Measurements from ENCODE around the gene SIL1.

Gene SIL1

DNA sequence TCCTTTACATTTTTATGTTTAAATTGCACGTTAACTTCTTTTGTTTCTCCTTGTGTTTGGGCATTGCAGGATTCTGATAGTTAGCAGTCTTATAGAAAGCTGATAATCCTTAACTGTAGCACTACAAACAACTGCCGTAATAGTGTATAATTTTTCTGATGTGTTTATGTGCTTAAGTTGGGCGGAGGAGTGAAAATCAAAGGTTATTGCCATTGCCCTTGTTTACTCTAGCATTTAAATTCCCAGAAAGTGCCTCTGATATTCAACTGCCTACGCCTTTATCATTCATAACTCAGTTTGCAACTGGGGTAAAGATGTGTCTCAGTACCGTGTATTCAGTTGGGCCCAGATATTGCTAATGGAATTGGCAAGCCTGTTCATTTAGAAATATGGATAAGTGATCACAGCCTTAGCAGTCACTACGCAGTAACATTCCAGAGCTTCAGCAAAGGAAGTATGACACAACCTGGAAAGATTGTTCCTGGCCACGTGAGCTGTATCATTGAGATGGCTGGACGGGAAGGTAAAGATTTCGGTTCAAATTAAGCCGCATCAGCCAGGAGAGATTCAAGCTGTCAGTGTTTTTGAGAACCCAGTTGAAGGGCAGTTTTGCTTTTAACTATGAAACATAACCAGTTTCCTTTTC is 294.9 kb downstream of the SIL1 start:
- no peak for DNase-seq

DNA sequence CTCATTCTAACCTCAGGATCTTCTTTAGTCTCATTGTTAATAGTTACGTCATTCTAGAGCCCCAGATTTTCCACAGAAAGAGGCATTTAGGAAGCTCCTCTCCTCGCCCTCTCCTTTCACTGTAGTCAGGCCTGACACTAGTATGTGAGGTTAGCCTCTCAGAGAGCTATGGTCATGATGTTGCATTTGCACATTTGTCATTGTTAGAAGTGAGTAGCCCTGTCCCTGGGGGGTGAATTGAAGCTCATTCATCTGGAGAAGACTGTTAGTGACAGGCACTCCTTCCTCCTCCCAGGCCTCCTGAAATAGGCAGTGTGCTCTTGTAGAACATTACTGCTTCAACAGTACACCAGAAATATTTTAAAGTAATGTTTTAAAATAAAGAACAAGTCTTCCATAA is 296.5 kb downstream of the SIL1 start:
- peak; percentile 6 for DNase-seq

DNA sequence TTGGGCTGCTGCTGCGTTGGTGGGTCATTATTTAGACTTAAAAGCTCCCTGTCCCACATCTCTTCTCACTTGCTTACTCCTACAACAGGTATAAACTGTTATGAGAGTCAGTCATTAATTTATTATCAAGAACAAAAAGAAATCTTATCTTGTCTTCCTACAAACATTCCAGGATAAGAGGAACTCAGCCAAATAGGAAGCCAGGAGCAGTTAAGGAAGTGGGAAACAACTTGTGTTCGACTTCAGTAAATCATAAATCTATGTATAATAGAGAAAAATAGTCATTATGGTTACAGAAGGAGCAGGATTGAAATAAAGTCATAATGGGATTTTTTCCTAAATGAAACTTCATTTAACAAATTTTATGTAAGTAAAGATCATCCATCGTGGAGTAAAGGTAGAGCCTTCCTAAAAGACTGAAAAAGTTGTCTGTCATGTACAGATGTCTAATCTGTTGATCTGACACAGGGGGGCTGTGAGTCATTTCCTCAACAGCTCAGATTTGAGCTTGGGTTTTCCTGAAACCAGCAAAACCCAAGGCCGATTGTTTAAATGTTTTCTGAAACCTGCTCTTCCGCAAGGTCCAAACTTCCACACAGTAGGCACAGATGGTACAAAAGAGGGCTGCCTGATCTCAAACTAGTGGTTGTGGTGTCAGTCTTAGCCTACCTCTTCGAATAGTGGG is 297.7 kb downstream of the SIL1 start:
- peak; percentile 74 for DNase-seq

GRCh38 chr5:138898742-138899141 is 299.4 kb downstream of the SIL1 start:
- no peak for DNase-seq

DNA sequence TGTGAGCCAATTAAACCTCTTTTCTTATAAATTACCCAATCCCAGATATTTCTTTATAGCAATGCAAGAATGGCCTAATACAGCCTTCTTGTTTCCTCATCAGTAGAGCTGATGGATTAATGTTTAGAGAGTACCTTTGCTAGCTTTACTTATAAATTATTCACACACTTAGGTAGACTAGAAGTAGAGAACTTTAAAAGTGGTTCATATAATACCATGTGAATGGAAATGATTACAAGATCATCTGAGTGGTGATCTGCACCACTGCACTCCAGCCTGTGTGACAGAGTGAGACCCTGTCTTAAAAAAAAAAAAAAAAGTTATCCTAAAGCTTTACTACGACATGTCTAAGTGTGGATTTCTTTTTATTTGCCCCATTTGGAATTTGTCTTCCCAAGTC is 299.9 kb downstream of the SIL1 start:
- no peak for DNase-seq

Data from activated CD4-positive, alpha-beta T cell treated with anti-CD3 and anti-CD28 coated beads, Interleukin-2, Interleukin-6, amounts not matched to agents 100 ng/mL and 50 ng/mL, durations not matched to agents 16 hours and 8 hours (primary cell).